SW 1271 (cell line): ENCODE measurements around the gene UPF3B.
"Not testable (repeated sequence)": the region's sequence is repeated elsewhere in the genome, so short reads cannot be mapped to it uniquely, and the experiment has no call there.

Experiments used
- DNase-seq, 2 experiments: peaks; one replicate each; lab custom pipeline; 2025; lab: John Stamatoyannopoulos, UW

UPF3B gene, protein sequence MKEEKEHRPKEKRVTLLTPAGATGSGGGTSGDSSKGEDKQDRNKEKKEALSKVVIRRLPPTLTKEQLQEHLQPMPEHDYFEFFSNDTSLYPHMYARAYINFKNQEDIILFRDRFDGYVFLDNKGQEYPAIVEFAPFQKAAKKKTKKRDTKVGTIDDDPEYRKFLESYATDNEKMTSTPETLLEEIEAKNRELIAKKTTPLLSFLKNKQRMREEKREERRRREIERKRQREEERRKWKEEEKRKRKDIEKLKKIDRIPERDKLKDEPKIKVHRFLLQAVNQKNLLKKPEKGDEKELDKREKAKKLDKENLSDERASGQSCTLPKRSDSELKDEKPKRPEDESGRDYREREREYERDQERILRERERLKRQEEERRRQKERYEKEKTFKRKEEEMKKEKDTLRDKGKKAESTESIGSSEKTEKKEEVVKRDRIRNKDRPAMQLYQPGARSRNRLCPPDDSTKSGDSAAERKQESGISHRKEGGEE

DNA sequence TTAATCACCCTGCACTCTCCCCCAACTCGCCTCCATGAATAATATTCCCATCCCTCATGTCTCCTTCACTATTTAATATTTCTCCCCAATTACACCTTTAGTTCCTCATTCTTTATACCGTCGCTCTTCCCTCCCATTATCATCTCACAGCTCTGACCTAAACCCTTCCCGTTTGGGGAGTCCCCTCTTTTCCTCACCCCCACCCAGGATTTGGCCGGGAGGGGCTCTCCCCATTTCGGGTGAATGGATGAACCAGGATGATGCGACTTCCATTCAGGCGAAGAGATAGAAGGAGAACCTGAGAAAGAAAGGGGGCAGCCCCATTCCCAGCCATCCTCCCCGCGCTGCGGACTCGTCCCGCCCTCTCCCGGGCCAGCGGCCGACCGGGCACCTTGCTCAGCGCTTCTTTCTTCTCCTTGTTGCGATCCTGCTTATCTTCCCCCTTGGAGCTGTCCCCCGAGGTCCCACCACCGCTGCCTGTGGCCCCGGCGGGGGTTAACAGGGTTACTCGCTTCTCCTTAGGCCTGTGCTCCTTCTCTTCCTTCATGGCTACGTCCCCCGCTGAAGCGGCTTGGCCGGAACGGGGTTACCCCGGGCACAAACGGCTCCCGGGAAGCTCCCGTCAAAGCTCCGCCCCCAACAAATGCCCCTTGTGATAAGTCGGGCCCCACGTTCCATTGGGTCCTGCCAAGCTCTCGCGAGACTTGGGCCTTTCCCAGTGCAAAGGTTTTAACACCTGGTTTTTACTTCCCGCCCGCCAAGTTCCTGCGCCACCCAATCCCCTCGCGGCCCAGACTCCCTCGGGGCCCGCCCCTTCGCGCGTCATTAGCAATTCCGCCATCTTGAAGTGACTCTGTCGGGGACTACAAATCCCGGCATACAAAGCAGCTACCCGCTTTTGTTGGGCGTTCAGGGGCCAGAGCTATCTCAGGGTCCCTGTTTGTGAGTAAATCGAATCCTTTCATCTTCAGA lies at the start of gene UPF3B:
Gene UPF3B (minus strand): TSS at position 582 of the 972 bp plus-strand sequence. CDS start 35 bp downstream, at position 547.
- peak; percentile 68 to 83 for DNase-seq

- no peak for DNase-seq
Observed at GRCh38 chrX:119900976-119901375, 48.2 kb upstream of the UPF3B start.

DNA sequence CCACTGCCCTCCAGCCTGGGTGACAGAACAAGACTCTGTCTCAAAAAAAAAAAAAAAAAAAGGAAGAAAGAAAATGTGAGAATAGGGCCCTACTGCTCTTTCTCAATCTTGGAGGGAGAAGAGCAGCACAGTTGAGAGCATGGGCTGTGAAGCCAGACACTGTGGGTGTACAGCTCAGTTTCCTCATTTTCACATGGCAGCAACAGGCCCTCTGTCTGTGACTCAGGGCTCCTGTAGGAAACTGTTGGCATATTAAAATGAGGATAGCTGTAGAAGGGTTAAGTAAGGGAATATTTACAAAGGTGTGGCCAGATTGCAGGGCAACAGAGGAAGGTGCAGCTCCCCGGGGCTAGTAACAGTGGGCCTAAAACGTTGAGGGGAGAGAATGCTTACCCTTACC lies 46.4 kb upstream of the UPF3B start:
- DNase-seq: no peak

DNA sequence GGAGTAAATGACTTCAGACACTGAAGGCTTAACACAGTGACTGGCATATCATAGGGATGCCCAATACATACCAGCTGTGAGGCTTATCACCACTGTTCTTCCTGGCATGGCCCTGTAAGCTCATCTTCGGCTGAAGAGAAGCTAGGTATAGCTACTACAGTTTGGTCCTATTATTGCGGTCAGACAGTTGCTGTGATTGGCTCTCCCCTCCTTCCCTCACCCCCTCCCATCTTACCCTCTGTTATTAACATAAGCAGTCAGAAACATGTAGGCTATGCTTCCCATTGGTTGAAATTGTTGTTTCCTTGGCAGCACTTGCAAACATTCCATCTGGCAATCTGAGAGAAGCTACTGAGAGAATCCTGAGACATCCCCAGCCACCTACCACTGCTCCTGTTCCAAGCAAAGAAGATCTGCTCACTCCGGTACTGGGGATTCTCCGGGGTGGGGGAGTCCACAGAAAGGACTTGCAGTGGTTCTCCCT lies 43.1 kb upstream of the UPF3B start, which contains the start of gene AKAP14:
Gene AKAP14 (plus strand): TSS at position 51 of the 484 bp plus-strand sequence. CDS start 7,331 bp downstream, outside the sequence.
- DNase-seq: no peak

DNA sequence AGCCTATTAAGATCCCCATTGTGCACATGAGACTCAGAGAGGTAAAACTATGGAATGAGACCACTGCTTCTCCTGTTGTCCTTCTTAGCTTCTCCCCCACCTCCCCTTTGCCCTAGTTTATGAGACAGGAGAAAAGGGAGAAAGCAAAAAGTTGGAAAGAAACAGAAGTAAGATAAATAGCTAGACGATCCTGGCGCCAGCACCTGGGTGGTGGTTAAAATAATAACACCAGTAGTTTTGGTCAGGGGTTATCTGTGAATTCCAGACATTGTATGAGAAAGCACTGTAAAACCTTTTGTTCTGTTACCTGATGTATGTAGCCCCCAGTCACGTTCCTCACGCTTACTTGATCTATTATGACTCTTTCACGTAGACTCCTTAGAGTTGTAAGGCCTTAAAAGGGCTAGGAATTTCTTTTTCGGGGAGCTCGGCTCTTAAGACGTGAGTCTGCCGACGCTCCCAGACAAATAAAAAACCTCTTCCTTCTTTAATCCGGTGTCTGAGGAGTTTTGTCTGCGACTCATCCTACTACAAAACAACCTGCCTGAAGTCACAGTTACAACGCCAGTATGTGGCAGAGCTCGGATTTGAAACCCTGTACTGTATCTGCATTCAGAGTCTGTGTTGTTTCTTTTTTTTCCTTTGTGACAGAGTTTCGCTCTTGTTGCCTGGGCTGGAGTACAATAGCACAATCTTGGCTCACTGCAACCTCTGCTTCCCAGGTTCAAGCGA lies 39.4 kb upstream of the UPF3B start:
- not testable (repeated sequence) for DNase-seq

GRCh38 chrX:119890626-119891025 lies 37.9 kb upstream of the UPF3B start:
- not testable (repeated sequence) for DNase-seq

DNA sequence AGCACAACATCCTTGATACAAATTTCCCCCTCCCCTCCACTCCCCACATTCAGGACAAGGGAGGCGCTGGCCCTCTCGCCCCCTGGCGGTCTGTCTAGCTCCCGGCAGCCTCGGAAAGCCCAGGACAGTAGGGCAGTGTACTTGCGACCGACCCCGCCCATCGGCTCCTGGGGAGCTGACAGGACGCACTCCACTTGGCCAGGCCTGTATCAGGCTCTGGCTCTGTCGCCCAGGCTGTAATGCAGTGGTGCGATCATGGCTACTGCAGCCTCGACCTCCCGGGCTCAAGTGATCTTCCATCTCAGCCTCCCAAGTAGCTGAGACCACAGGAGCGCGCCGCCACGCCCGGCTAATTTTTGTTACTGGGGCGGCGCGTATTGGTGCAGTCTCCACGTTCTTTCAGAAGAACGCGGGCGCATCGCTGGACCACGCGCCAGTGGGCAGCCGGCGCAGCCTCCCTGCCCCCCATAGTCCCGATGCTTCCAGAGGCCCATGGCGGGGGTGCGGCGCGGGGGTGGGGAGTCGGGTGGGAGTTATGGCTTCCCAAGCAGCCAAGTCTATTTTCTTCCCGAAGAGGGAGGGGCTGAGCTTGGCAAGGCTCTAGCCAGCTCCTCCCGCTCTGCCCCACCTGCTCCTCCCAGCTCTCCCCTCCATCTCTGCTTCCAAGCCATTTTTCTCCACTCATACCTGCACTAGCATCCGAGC lies 35.1 kb upstream of the UPF3B start:
- peak; percentile 26 to 47 for DNase-seq

GRCh38 chrX:119885554-119886428 lies 33.0 kb upstream of the UPF3B start:
- no peak for DNase-seq

DNA sequence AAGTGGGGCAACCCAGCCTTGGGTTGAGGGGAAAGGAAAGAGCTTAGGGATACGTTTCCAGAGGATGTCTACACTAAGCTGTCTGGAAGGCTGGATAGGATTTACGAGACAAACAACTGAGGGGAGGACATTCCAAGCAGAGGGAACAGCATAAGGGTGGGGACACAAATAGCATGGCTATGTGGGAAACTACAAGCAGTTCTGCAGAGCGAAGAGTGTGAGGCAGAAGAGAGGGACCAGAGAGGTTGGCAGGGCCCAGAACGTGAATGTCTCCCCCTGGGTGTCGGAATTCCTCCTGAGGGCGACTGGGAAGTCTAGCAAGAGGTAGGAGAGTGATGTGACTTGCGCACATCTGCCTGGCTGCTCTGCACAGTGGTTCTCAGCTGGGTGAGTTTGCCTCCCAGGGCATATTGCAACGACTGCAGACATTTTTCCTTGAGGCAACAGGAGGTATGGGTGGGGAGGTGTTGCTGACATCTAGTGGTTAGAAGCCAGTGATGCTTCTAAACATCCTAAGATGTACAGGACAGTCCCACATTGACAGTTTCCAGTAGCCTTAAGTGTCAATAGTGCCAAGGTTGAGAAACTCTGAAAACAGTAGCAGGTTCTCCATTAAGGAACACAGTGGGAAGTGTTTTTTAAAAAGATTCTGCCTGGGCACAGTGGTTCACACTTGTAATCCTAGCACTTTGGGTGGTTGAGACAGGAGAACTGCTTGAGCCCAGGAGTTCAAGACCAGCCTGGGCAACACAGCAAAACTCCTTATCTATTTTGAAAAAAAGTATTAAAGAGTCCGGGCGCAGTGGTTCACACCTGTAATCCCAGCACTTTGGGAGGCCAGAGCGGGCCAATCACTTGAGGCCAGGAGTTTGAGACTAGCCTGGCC lies 28.0 kb upstream of the UPF3B start:
- DNase-seq: peak in 1 of 2 experiments; percentile 17

GRCh38 chrX:119880076-119880475 lies 27.3 kb upstream of the UPF3B start:
- no peak for DNase-seq

DNA sequence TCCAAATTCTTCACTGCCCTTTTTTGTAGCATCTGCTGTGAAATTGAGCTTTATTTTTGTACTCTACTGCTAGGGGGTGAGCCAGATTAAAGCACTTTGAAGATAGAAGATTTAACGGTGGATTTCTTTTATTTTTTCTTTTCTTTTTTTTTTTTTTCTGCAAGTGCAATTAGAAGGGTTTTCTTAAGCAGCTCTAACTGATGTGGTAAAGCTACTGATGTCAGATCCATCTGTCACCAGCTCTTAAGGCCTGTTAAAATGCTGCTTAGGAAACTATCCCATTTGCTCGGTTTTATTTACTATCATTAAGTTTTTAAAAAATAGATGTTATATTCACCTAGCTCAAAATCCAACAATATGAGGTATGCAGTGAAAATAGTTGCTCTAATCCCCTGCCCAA lies 26.0 kb upstream of the UPF3B start:
- no peak for DNase-seq

- peak; percentile 15 to 74 for DNase-seq
Observed at GRCh38 chrX:119871599-119872395, 19.0 kb upstream of the UPF3B start, which contains the start of the genes NDUFA1 and RNF113A. TSS of gene NDUFA1 (plus strand) at chrX:119871832. CDS start at chrX:119871912, 80 bp downstream. TSS of gene RNF113A (minus strand) at chrX:119871733. CDS start at chrX:119871613, 120 bp downstream.

DNA sequence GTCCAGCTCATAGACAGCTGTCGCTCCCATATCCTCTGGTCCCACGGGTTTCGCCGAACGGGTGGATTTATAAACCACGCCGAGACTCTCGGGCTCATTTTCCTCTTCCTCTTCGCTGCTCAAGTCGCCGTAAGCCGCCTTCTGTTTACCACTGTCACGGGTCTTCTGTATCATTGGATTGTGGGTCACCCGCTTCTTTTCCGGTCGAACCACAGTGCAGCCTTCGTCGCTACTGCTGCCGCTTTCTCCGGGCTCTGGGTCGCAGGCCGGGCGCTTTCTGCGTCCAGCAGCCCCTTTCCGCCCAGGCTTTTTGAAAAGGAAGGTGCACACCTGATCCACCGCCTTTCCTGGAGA lies 18.5 kb upstream of the UPF3B start:
- DNase-seq: no peak

GRCh38 chrX:119870626-119871131 lies 17.9 kb upstream of the UPF3B start:
- peak in 1 of 2 experiments; percentile 16 for DNase-seq

DNA sequence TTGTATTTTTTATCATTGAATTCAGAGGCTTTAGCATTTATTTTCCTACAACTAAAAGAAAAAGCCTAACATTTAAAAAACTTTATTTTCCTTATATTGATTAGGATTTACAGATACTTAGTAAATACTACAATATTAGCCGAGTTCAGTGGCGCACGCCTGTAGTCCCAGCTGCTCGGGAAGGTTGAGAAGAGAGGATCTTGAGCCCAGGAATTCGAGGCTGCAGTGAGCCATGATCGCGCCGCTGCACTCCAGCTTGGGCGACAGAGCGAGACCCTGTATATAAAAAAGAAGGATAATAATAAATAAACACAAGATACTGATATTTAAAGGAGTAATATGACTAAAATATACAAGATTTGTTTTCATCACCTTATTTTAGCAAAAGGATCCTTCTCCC lies 681 bp upstream of the UPF3B start:
- no peak for DNase-seq

GRCh38 chrX:119833905-119834304 lies 18.9 kb downstream of the UPF3B start:
- no peak for DNase-seq

DNA sequence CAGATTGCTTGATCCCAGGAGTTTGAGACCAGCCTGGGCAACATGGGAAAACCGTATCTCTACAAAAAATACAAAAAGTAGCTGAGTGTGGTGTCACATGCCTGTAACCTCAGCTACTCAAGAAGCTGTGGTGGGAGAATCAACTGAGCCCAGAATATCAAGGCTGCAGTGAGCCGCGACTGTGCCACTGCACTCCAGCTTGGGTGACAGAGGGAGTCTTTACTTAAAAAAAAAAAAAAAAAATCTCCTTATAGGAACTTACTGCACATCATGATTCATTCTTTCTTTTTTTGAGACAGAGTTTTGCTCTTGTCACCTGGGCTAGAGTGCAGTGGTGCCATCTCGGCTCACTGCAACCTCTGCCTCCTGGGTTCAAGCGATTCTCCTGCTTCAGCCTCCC lies 24.3 kb downstream of the UPF3B start:
- DNase-seq: no peak
